ENCODE results near the gene DXO.

- TF ChIP-seq CTCF (IDR thresholded peaks at IDR 0.05; ENCODE audit: low read depth, low read length, missing input control) (no peak), RAD21 (IDR thresholded peaks at IDR 0.05) (no peak)
These were observed 38.4 kb downstream of the DXO start for GRCh38 chr6:31933537-31933936.
